HG03469 (cell line): ENCODE data around the gene ATOH8.

Source experiments
- ATAC-seq: cut with Tn5 transposase; IDR thresholded peaks from one replicate; pipeline ENCODE4 v1.9.1; 2021; ENCODE audit warnings: mild to moderate bottlenecking, moderate library complexity, moderate number of reproducible peaks; ENCODE audit not compliant: unreplicated experiment

ATOH8 gene

GRCh38 chr2:85784474-85784986 is 30.7 kb downstream of the ATOH8 start:
- ATAC-seq = no peak

- no peak for ATAC-seq
Observed at GRCh38 chr2:85785027-85785822, 31.4 kb downstream of the ATOH8 start.

GRCh38 chr2:85785871-85786270 is 32.1 kb downstream of the ATOH8 start:
- no peak for ATAC-seq

- no peak for ATAC-seq
Observed at GRCh38 chr2:85786444-85786843, 32.7 kb downstream of the ATOH8 start.

GRCh38 chr2:85786865-85787264 is 33.1 kb downstream of the ATOH8 start:
- no peak for ATAC-seq

- ATAC-seq = no peak
Observed at GRCh38 chr2:85787282-85787980, 33.6 kb downstream of the ATOH8 start.

GRCh38 chr2:85787981-85788340 is 34.2 kb downstream of the ATOH8 start:
- no peak for ATAC-seq

- no peak for ATAC-seq
Observed at GRCh38 chr2:85788603-85789002, 34.8 kb downstream of the ATOH8 start.

- ATAC-seq = no peak
Observed at GRCh38 chr2:85789271-85789670, 35.5 kb downstream of the ATOH8 start.

GRCh38 chr2:85790032-85790431 is 36.2 kb downstream of the ATOH8 start:
- ATAC-seq = no peak

GRCh38 chr2:85790499-85791188 is 36.9 kb downstream of the ATOH8 start:
- ATAC-seq = no peak

GRCh38 chr2:85791704-85792565 is 38.1 kb downstream of the ATOH8 start:
- no peak for ATAC-seq

- no peak for ATAC-seq
Observed at GRCh38 chr2:85792783-85793441, 39.1 kb downstream of the ATOH8 start.

GRCh38 chr2:85793584-85793983 is 39.8 kb downstream of the ATOH8 start:
- ATAC-seq = no peak

- no peak for ATAC-seq
Observed at GRCh38 chr2:85794038-85794441, 40.2 kb downstream of the ATOH8 start.

- no peak for ATAC-seq
Observed at GRCh38 chr2:85794491-85795121, 40.8 kb downstream of the ATOH8 start.

GRCh38 chr2:85795331-85796045 is 41.7 kb downstream of the ATOH8 start:
- no peak for ATAC-seq

- ATAC-seq = no peak
Observed at GRCh38 chr2:85796046-85796340, 42.2 kb downstream of the ATOH8 start.
